Measurements from ENCODE around the gene ENTR1.
A peak's percentile ranks its signal among the peaks of the same experiment; 100 is the strongest.

Gene ENTR1

GRCh38 chr9:136404801-136405136 lies 5.6 kb downstream of the ENTR1 start:
- Histone ChIP-seq H3K4me1 (peaks cover 43 to 67% (median 59%) of the 10 kb centered on the region in 10 experiments), H3K4me3 (peak overlapping the region in 4 of 10 experiments; percentile 2 to 33 (median 18); a peak in 2 of 20 replicates), H3K36me3 (peaks cover 50 to 67% (median 60%) of the 10 kb centered on the region in 11 experiments), H4K20me1 (peaks cover 10 to 51% (median 25%) of the 10 kb centered on the region in 11 experiments; a peak in 17 of 22 replicates), H3K9ac (peak overlapping the region; percentile 24 to 75 (median 62); a peak in 21 of 22 replicates), H3K27me3 (no peaks in the 10 kb centered on the region), H3K27ac (peak overlapping the region in 10 of 11 experiments; percentile 3 to 67 (median 58); a peak in 16 of 22 replicates), H3K4me2 (peak overlapping the region; percentile 80 to 90 (median 86)), H3K9me3 (replicated peaks in 1 of 11) (no peaks in the 10 kb centered on the region)
- TF ChIP-seq Cebpa-rat (IDR thresholded peaks at IDR 0.05) = no peak

GRCh38 chr9:136403915-136404800 lies 6.3 kb downstream of the ENTR1 start:
- Histone ChIP-seq H3K9ac (peak overlapping the region; percentile 24 to 75 (median 62); a peak in 21 of 22 replicates), H3K4me2 (peak overlapping the region; percentile 80 to 90 (median 86)), H4K20me1 (peaks cover 16 to 57% (median 28%) of the 10 kb centered on the region in 11 experiments; a peak in 18 of 22 replicates), H3K4me3 (peak overlapping the region in 3 of 10 experiments; percentile 2 to 33 (median 26); a peak in 2 of 20 replicates), H3K27ac (peak overlapping the region in 10 of 11 experiments; percentile 3 to 67 (median 58); a peak in 18 of 22 replicates), H3K27me3 (no peaks in the 10 kb centered on the region), H3K9me3 (replicated peaks in 1 of 11) (no peaks in the 10 kb centered on the region), H3K4me1 (peaks cover 38 to 62% (median 55%) of the 10 kb centered on the region in 10 experiments), H3K36me3 (peaks cover 50 to 67% (median 60%) of the 10 kb centered on the region in 11 experiments)
- TF ChIP-seq Cebpa-rat (IDR thresholded peaks at IDR 0.05) = no peak

GRCh38 chr9:136403538-136403914 lies 6.9 kb downstream of the ENTR1 start:
- peak overlapping the region in 9 of 11 experiments; percentile 41 to 67 (median 58); a peak in 15 of 22 replicates for H3K27ac ChIP-seq
- H3K36me3 ChIP-seq = peaks cover 50 to 70% (median 60%) of the 10 kb centered on the region in 11 experiments
- no peak for TF ChIP-seq Cebpa-rat (IDR thresholded peaks at IDR 0.05)
- no peak overlapping the region for H3K4me3 ChIP-seq
- no peaks in the 10 kb centered on the region for H3K9me3 ChIP-seq (replicated peaks in 1 of 11)
- H3K4me2 ChIP-seq = peak overlapping the region; percentile 80 to 90 (median 86)
- H3K9ac ChIP-seq = peak overlapping the region in 10 of 11 experiments; percentile 48 to 75 (median 62); a peak in 17 of 22 replicates
- no peaks in the 10 kb centered on the region for H3K27me3 ChIP-seq
- H3K4me1 ChIP-seq = peaks cover 38 to 62% (median 55%) of the 10 kb centered on the region in 10 experiments
- H4K20me1 ChIP-seq = peaks cover 18 to 60% (median 33%) of the 10 kb centered on the region in 11 experiments; a peak in 21 of 22 replicates

GRCh38 chr9:136402067-136402466 lies 8.3 kb downstream of the ENTR1 start:
- no peak overlapping the region for H3K4me3 ChIP-seq
- peak overlapping the region in 1 of 11 experiments; percentile 95; a peak in 1 of 22 replicates for H3K9ac ChIP-seq
- H4K20me1 ChIP-seq = peaks cover 18 to 60% (median 44%) of the 10 kb centered on the region in 11 experiments; a peak in 21 of 22 replicates
- H3K27me3 ChIP-seq = no peaks in the 10 kb centered on the region
- no peak for TF ChIP-seq Cebpa-rat (IDR thresholded peaks at IDR 0.05)
- H3K27ac ChIP-seq = no peak overlapping the region
- H3K36me3 ChIP-seq = peaks cover 48 to 72% (median 61%) of the 10 kb centered on the region in 11 experiments
- no peaks in the 10 kb centered on the region for H3K9me3 ChIP-seq (replicated peaks in 1 of 11)
- peaks cover 41 to 60% (median 49%) of the 10 kb centered on the region in 10 experiments for H3K4me1 ChIP-seq
- no peak overlapping the region for H3K4me2 ChIP-seq

GRCh38 chr9:136401173-136401922 lies 9.1 kb downstream of the ENTR1 start:
- Histone ChIP-seq H3K36me3 (peaks cover 48 to 72% (median 61%) of the 10 kb centered on the region in 11 experiments), H3K4me2 (no peak overlapping the region), H3K9me3 (replicated peaks in 1 of 11) (no peaks in the 10 kb centered on the region), H4K20me1 (peaks cover 18 to 64% (median 47%) of the 10 kb centered on the region in 11 experiments; a peak in 21 of 22 replicates), H3K27ac (peak overlapping the region in 1 of 11 experiments; percentile 87; a peak in 2 of 22 replicates), H3K27me3 (no peaks in the 10 kb centered on the region), H3K4me3 (no peak overlapping the region), H3K9ac (peak overlapping the region in 8 of 11 experiments; percentile 26 to 95 (median 83); a peak in 9 of 22 replicates), H3K4me1 (peaks cover 41 to 54% (median 49%) of the 10 kb centered on the region in 10 experiments)
- TF ChIP-seq Cebpa-rat (IDR thresholded peaks at IDR 0.05) = no peak

- TF ChIP-seq Cebpa-rat (IDR thresholded peaks at IDR 0.05) = no peak
- Histone ChIP-seq H3K4me3 (peak within 1 kb of the TSS; percentile 84 to 100 (median 94)), H3K4me2 (peak within 1 kb of the TSS; percentile 86 to 100 (median 94)), H3K27ac (peak within 1 kb of the TSS in 10 of 11 experiments; percentile 60 to 87 (median 76); a peak in 21 of 22 replicates), H3K9ac (peak within 1 kb of the TSS; percentile 79 to 95 (median 85)), H4K20me1 (peaks cover 15 to 66% (median 54%) of the 10 kb centered on the region in 11 experiments; a peak in 21 of 22 replicates), H3K36me3 (peaks cover 48 to 73% (median 63%) of the 10 kb centered on the region in 11 experiments), H3K27me3 (no peaks in the 10 kb centered on the region), H3K4me1 (peaks cover 31 to 44% (median 40%) of the 10 kb centered on the region in 10 experiments), H3K9me3 (replicated peaks in 1 of 11) (no peaks in the 10 kb centered on the region)
Measured at GRCh38 chr9:136400038-136400834, 10.2 kb downstream of the ENTR1 start, which contains the start of gene SNAPC4. TSS of gene SNAPC4 (minus strand) at chr9:136400170. CDS start at chr9:136398428, 1,742 bp downstream.

- Histone ChIP-seq H4K20me1 (peaks cover 8 to 66% (median 52%) of the 10 kb centered on the region in 11 experiments; a peak in 20 of 22 replicates), H3K9ac (peak overlapping the region; percentile 79 to 95 (median 85)), H3K9me3 (replicated peaks in 1 of 11) (no peaks in the 10 kb centered on the region), H3K36me3 (peaks cover 49 to 73% (median 64%) of the 10 kb centered on the region in 11 experiments), H3K4me3 (peak overlapping the region; percentile 84 to 100 (median 94)), H3K4me1 (peaks cover 23 to 35% (median 32%) of the 10 kb centered on the region in 10 experiments), H3K27me3 (no peaks in the 10 kb centered on the region), H3K4me2 (peak overlapping the region; percentile 86 to 100 (median 94)), H3K27ac (peak overlapping the region in 10 of 11 experiments; percentile 60 to 87 (median 76); a peak in 21 of 22 replicates)
- no peak for TF ChIP-seq Cebpa-rat (IDR thresholded peaks at IDR 0.05)
Measured at GRCh38 chr9:136399176-136400037, 11.0 kb downstream of the ENTR1 start.
